ENCODE measurements around the gene EGLN1. TPM values are rescaled to one million over a fixed set of nuclear protein-coding genes. Genes with fewer than 3 reads are reported as not detected.

Gene EGLN1
- total RNA-seq, 1 experiment from 2014 or later, result 27.1 TPM

DNA sequence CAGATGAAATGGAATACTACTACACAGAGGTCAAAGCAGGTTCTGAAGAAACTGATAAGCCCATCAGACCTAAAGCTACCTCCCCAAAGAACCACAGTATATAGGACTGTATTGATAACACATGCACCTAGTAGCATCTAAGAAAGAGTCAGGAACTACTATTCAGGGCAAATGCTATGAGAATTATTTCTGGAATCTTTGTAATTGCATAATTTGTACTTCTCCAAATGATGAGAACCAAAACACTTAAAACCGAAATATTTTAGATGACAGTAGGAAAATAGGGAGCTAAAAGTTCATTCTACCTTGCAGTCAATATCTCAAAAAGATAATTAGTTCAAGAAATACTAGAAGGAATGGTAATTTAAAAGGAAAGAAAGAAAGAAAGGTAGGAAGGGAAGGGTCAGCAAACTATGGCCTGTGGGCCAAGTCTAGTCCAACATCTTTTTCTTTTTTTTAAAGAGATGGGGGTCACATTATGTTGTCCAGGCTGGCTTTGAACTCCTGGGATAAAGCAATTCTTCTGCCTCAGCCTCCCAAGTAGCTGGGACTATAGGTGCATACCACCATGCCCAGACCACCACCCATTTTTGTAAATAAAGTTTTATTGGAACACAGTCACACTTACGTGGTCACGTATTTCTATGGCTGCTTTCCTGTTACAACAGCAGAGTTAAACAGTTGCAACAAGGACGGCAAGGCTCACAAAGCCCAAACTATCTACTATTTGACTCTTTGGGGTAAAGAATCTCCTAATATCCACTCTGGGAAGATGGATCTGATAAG, 24.0 kb downstream of the EGLN1 start:
- Histone ChIP-seq H3K9me3 (ENCODE audit: control insufficient read depth in 1 of 2, insufficient read depth in 1 of 2, low read depth in 1 of 2, low read length in 2 of 2) (no peaks in the 10 kb centered on the region), H3K4me1 (ENCODE audit: control insufficient read depth in 1 of 2, insufficient read depth in 2 of 2, low read length in 2 of 2) (peaks cover 28 to 53% of the 10 kb centered on the region in 2 experiments), H3K27me3 (ENCODE audit: insufficient read depth, low read length) (no peaks in the 10 kb centered on the region), H3K79me2 (ENCODE audit: insufficient read depth, low read length) (peaks cover 99% of the 10 kb centered on the region), H3K4me2 (ENCODE audit: low read length) (no peak overlapping the region; the same call in 1 of the 2 replicates), H3K36me3 (ENCODE audit: control insufficient read depth in 1 of 2, insufficient read depth in 2 of 2, low read length in 2 of 2) (0 out of 4 replicates have a peak, but pooled peaks cover 0 to under 1% of the 10 kb centered on the region in 2 experiments), H4K20me1 (ENCODE audit: insufficient read depth) (peaks cover 11% of the 10 kb centered on the region; the same call in 1 of the 2 replicates), H3K9me2 (ENCODE audit: insufficient read depth) (no peaks in the 10 kb centered on the region), H3K4me3 (replicated peaks in 1 of 2; ENCODE audit: low read depth in 1 of 2, low read length in 2 of 2) (no peak overlapping the region), H3K27ac (ENCODE audit: low read depth, low read length) (no peak overlapping the region), H3K9ac (ENCODE audit: low read length) (no peak overlapping the region), H2AFZ (ENCODE audit: low read depth, low read length, poor library complexity, severe bottlenecking) (no peak overlapping the region)
- ChIA-PET RAD21 (ENCODE audit: low non-redundant PET in 1 of 2, low total read pairs in 2 of 2, uncharacterized antibody in 2 of 2, unreplicated experiment in 2 of 2) (no interaction called here), CTCF (no interaction called here), POLR2A (no interaction called here)
- BruUV-seq (replicated peaks), result no TSS peak
- TF ChIP-seq SRF (IDR thresholded peaks at IDR 0.05; ENCODE audit: low read depth), result no peak
- TF ChIP-seq EGR1 (IDR thresholded peaks at IDR 0.05; ENCODE audit: low read depth), result no peak
- TF ChIP-seq REST (IDR thresholded peaks at IDR 0.05; ENCODE audit: low read depth), result no peak
- no peak for TF ChIP-seq ZFX (IDR thresholded peaks at IDR 0.05)
- TF ChIP-seq POLR2A (IDR thresholded peaks at IDR 0.05; ENCODE audit: borderline replicate concordance, extremely low read depth, insufficient read depth, insufficient read length), result no peak
- no peak for TF ChIP-seq POLR2AphosphoS5 (IDR thresholded peaks at IDR 0.05; ENCODE audit: low read depth, low read length)
- no peak for TF ChIP-seq YY1 (IDR thresholded peaks at IDR 0.05; ENCODE audit: extremely low read depth, insufficient replicate concordance, low read depth, low read length)
- no peak for TF ChIP-seq ELF1 (IDR thresholded peaks at IDR 0.05; ENCODE audit: borderline replicate concordance, low read depth)
- TF ChIP-seq JUND (IDR thresholded peaks at IDR 0.05), result no peak
- TF ChIP-seq FOSL1 (IDR thresholded peaks at IDR 0.05; ENCODE audit: low read depth), result no peak
- no peak for TF ChIP-seq ZNF274 (IDR thresholded peaks at IDR 0.05; ENCODE audit: low read depth, low read length)
- TF ChIP-seq, protein P1, sequence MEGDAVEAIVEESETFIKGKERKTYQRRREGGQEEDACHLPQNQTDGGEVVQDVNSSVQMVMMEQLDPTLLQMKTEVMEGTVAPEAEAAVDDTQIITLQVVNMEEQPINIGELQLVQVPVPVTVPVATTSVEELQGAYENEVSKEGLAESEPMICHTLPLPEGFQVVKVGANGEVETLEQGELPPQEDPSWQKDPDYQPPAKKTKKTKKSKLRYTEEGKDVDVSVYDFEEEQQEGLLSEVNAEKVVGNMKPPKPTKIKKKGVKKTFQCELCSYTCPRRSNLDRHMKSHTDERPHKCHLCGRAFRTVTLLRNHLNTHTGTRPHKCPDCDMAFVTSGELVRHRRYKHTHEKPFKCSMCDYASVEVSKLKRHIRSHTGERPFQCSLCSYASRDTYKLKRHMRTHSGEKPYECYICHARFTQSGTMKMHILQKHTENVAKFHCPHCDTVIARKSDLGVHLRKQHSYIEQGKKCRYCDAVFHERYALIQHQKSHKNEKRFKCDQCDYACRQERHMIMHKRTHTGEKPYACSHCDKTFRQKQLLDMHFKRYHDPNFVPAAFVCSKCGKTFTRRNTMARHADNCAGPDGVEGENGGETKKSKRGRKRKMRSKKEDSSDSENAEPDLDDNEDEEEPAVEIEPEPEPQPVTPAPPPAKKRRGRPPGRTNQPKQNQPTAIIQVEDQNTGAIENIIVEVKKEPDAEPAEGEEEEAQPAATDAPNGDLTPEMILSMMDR (IDR thresholded peaks at IDR 0.05 in 2 of 3, conservative IDR thresholded peaks at IDR 0.05 in 1 of 3; ENCODE audit: borderline replicate concordance in 1 of 3, insufficient read depth in 1 of 3, low read depth in 2 of 3, low read length in 2 of 3), result no peak
- TF ChIP-seq SIN3A (IDR thresholded peaks at IDR 0.05; ENCODE audit: low read depth), result no peak
- TF ChIP-seq ZBTB33 (IDR thresholded peaks at IDR 0.05; ENCODE audit: extremely low read depth, insufficient replicate concordance, low read length), result no peak
- no peak for TF ChIP-seq RAD21 (IDR thresholded peaks at IDR 0.05; ENCODE audit: low read depth)
- no peak for TF ChIP-seq MAX (IDR thresholded peaks at IDR 0.05)
- no peak for TF ChIP-seq EZH2phosphoT487 (IDR thresholded peaks at IDR 0.05; ENCODE audit: borderline replicate concordance)
- DNase-seq (ENCODE audit: low read depth, low spot score) (no peak), ATAC-seq (no peak)
- intact Hi-C loops (cut with micrococcal nuclease), result no loop called here

Data from HCT116 (cell line).